GM19035 (cell line): ENCODE results near the gene RIOK2.
"Not testable (repeated sequence)": the region's sequence is repeated elsewhere in the genome, so short reads cannot be mapped to it uniquely, and the experiment has no call there.

Experiments
- ATAC-seq: cut with Tn5 transposase; IDR thresholded peaks from one replicate; pipeline ENCODE4 v1.9.1; 2021; ENCODE audit not compliant: unreplicated experiment

The RIOK2 gene

DNA sequence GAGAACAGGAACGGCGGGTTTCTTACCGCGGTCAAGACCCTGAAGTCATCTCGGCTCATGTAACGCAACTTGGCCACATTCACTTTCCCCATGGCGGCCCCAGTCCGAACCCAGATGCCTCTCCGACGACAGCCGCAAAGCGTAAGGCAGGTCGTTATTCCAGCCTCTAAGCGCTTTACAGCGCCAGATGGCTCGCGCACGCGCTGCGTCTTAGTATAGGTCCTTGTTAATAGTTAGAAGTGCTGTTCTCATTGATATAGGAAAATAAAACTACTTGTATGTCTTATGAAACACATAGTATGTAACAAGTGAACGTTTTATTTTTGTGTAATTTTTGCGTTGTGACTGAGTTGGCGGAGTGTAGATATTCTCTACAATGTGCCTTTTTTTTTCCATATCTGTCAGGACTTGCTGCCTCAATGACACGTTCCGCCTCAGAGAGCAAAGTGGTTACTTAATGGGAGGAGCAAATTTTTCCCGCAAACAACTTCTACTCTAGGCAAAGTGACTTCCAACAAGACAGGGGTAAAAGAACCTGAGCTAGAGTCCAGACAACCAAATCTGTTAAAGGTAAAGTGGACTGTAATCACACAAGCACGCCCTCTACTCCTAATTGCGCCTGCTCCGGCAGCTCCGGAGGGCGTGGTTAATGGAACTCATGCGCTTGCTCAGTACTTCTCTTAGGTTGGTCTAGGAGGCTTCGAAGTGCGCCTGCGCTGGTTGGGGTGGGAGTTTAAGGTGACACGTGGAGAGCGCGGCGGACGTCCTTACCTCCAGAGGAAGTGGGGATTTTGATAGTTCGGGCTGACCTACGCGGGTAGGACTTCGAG is at the start of gene RIOK2:
TSS of gene RIOK2 (minus strand) at position 148 of the 830 bp plus-strand sequence. CDS start at position 92, 56 bp downstream.
- peak; percentile 90 for ATAC-seq

DNA sequence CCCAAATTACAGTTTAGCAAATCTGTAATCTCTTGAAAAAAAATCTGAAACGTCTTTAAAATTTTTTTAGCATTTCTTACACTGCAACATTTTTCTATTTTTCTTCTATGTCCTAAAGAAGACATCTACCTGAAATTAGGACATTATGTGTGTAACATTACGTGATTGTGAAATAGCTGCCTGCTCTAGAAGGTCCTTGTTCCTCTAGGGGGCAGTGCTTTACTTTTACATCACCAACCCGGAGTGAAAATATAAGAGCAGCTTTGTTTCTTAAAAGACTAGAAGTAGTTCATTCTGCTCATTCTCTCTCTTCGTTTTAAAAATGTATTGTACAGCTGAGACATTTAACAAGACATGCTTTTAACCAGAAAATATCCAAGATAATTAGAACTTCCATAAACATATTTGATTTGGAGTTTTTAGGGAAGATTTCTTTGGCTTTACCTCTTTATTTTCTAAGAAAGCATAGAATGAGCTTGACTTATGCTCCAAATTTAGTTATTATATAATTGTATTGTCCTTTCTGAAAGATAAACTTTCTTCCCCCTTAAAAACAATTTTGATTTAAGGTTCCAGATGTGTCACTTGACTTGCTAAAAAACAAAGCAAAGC is 48.1 kb upstream of the RIOK2 start:
- peak; percentile 95 for ATAC-seq

DNA sequence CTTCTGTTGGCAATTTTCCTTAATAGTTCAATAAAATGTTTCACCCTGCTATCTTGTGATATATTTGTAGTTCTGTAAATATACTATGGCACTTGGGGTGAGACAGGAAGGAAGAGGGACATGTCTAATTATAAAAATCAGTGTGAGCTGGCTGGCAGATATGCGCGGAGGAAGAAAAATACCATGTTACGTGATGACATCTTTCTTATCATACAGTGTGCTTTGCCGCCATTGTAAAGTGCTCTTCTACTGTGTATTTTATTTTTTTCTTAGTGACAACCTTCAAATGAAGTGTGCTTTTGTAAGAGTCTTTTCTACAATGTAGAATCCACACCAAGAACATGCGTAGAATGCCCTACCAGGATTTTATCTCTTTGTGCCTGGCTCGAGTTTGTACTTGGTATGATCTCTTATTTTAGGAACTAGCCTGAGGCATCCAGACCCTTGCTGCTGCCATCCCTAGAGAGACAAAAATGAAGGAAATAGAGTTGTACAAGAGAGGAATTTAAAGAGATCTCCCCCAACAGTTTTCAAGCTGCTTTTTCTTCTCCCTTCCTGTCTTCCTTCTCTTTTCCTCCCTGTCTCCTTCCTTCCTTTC is 46.7 kb upstream of the RIOK2 start:
- no peak for ATAC-seq

DNA sequence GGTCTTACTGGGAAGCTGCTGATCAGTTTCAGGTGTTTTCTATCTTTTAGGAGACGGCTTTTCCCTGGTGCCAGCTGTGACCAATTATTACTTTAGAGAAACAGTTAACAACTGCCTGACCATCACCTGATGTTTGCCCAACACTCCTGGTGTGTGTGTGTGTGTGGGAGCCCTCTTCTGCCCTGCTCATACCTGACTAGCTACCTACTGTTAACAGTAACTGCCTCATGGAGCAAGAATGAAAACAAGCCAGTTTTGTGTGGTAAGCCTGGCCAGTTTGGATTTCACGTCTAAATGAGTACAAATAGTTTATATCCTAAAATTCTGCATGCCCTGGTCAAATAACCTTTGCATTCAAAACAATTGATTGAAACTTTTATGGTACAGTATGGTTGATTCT is 46.1 kb upstream of the RIOK2 start:
- ATAC-seq: no peak

DNA sequence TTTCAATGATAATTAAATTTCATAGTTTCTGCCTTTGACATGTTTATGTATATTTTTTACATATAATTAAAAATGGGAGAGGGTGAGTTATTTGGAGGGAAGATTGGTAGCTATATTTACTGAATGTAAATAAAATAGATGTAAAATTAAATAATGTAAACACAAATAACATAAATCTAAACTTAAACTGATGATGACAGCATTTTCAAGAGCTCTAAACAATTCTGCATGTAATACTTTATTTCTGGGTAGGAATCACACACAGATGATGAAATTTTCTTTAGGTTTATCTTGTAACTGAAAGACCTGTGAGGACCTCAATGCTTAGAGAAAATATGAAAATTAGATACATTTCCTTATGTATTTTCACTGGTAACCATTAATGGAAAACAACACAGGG is 42.2 kb upstream of the RIOK2 start:
- ATAC-seq: no peak

DNA sequence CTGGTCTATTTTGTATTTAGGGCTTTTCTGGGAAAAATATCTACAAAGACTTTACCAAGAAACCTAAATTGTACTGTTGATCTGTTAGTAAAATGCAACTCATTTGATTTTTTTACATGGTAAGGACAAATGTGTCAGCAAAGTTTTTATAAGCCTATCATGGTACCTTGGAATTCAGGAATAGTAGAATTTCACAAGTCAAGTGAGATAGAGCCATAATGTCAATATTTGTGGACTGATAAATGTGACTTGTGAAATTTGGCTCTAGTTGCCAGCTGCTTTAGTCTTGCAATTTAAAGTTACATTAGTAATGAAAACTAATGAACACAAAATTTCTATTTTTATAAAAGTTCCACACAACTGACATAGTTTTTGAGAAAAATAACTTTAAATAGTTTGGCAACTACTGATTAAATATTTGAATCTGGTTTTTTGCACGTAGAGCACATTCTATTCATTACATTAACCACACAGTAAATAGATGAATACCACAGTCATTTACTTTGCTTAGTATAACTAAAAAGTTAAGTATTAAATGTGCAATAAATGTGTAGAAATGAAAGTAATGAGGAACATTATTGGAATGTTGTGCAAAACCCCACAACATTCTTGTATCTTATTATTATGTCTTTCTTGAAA is 41.2 kb upstream of the RIOK2 start:
- ATAC-seq: no peak

DNA sequence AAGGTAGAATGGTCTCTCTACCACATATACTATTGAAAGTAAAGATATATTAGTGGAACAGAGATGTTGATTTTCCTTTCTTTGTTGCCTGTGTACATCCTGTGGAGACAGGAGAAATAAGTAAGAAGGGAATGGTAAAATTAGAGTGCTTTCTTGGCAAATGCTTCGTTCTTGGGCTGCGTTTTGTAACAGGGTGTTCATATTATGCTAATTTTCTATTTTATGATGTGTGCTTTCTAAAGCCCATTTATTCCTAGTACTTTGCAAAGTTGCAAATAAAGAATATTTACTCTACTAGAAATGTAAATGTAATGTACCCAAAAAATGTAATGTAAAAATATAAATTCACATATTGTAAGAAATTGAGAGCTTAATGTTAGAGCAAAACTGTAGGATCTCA is 40.5 kb upstream of the RIOK2 start:
- ATAC-seq: no peak

DNA sequence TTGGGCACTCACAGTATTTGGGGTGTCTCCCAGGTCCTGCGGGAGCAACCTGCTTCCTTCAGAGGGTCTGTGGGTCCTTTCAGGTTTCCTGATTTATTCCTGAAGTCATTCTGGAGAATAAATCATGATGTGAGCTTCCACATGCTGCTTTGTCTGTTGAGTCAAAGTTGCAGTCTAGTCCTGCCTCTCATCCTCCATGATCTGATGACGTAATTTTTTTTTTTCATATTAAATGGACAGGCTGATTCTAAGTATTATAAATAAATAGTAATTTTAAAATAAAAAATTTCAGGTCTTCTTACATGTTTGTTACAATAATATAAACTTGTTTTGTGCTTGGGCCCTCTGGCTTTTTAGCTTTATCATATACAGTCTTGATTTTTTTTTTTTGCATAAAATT is 26.3 kb upstream of the RIOK2 start:
- no peak for ATAC-seq

DNA sequence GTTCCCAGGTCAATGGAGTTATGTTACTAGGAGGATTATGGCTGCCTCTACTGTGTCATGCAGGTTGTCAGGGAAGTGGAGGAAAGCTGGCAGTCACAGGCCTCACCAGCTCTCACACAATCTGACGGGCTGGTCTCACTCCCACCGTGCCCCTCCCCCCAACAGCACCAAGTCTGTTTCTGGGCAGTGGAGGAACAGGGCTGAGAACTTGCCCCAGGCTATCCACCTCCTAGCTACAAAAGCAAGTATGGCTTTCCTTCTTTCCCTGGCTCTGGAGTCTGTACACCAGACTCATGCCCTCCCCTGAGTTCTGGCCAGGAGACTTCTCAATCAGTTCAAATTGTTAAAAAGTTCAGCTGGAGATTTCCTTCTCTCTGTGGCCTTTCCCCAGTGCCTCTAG is 25.7 kb upstream of the RIOK2 start:
- ATAC-seq: no peak

DNA sequence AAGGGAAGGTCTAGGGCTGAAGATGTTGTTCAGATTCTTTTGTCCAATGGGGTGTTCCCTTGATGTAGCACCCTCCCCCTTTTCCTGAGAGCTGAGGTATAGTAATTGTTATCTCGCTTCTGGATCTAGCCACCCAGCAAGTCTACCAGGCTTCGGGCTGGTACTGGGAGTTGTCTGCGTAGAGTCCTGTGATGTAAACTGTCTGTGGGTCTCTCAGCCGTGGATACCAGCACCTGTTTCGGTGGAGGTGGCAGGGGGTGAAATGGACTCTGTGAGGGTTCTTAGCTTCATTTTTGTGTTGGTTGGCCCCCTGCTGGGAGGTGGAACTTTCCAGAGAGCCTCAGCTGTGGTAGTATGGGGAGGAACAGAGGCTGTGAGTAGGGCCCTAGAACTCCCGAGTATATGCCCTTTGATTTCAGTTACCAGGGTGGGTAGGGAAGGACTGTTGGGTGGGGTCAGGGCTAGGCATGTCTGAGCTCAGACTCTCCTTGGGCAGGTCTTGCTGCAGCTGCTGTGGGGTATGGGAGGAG is 25.2 kb upstream of the RIOK2 start:
- no peak for ATAC-seq

DNA sequence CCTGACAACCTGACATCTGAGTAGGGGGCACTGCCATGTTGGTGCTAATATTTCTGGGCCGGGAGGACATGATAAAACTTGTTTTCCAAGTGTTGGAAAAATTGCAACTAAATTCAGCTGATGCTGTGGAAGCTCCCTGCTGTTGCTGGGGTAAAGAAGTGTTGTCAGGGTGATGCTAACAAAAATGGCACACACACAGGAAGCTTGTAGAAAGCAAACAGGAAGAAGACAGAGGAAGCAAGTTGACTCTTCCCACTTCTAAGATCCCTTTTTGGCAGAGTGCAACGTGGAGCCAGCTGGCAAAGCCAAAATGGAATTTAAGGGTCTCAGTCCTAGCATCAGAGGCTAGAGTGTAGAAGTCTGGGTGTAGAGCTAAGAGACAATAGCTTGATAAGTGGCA is 11.3 kb upstream of the RIOK2 start:
- no peak for ATAC-seq

DNA sequence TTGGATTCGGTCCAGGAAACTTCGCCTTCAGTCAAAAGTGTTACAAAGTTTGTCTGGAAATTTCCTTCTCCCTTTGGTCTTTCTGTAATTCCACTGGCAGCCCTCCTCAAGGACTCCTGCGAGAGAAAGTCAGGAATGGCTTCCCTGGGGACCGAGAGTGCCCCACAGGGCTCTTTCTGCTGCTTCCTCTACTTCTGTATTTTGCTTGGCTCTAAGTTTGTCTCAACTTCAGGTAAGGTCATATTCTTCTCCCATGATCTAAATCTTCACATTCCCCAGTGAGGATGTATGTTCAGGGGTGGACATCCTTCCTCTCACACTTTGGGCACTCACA is 10.3 kb upstream of the RIOK2 start:
- ATAC-seq: no peak

DNA sequence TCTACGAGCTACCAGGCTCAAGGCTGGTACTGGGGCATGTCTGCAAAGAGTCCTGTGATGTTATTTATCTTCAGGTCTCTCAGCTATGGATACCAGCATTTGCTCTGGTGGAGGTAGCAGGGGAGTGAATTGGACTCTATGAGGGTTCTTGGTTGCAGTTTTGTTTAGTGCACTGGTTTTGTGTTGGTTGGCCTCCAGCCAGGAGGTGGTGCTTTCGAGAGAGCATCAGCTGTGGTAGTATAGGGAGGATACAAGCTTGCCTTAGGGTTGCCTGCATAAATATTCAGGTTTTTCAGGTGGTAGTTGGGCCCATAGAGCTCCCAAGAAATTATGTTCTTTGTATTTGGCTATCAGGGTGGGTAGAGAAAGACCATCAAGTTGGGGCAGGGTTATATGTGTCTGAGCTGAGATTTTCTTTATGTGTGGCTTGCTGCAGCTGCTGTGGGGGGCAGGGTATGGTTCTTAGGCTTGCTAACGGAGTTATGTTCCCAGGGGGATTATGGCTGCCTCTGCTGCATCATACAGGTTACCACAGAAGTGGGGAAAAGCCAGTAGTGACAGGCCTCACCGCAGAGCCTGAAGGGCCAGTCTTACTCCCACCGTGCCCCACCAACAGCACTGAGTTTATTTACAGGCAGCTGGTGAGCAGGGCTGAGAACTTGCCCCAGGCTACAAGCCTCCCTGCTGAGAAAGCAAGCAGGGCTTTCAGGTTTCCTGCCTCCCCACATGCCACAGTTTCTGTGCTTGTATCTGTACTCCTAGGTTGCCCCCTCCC is 9.7 kb upstream of the RIOK2 start:
- peak; percentile 55 for ATAC-seq

DNA sequence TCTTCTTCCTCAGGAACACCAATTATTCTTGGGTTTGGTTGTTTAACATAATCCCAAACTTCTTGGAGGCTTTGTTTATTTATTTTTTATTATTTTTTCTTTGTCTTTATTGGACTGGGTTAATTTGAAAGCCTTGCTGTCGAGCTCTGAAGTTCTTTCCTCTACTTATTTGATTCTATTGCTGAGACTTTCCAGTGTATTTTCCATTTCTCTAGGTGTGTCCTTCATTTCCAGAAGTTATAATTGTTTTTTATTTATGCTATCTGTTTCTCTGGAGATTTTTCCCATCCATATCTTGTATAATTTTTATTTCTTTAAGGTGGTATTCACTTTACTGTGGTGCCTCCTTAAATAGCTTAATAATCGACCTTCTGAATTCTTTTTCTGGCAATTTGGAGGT is 8.8 kb upstream of the RIOK2 start:
- ATAC-seq: no peak

DNA sequence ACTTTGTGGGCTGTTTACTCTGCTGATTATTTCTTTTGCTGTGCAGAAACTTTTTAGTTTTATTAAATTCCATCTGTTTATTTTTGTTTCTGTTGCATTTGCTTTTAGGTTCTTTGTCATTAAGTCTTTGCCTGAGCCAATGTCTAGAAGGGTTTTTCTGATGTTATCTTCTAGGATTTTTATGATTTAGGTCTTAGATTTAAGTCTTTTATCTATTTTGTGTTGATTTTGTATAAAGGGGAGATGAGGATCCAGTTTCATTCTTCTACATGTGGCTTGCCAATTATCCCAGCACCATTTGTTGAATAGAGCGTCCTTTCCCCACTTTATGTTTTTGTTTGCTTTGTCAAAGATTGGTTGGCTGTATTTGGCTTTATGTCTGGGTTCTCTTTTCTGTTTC is 6.5 kb upstream of the RIOK2 start:
- not testable (repeated sequence) for ATAC-seq

DNA sequence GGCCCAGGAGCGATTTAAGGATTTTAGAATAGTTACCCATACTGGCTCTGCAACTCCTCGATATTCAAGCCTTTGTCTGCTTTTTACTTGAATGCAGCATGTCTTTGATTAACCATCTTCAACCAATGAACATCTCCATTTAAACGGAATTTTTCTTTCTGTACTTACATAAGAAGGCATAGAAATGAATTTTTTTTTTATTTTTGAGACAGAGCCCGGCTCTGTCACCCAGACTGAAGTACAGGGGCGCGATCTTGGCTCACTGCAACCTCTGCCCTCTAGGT is 825 bp upstream of the RIOK2 start:
- ATAC-seq: no peak

DNA sequence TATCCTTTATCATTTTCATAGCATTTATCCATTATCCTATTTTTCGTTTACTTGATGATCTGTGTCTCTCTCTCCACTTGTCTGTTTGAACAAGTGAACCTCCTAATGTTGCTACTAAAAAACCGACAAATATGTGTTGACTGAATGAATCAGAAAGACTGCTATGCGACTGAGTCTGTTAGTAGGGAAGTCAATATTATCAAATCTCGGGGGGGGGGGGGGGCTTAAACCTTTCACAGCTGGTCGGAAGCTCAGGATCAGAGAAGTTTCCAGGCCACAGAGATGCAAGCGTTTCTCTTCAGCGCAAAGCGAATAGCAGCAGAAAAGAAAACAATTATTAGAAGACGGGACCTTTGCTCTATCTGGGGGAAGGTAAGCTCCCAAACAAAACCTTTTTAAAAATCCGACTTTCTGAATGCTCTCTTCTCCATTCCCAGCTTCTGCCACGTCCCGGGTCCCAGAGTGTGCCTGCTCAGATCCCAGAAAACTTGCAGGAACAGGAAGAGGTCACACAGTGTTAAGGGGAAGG is 412 bp downstream of the RIOK2 start:
- ATAC-seq: no peak

DNA sequence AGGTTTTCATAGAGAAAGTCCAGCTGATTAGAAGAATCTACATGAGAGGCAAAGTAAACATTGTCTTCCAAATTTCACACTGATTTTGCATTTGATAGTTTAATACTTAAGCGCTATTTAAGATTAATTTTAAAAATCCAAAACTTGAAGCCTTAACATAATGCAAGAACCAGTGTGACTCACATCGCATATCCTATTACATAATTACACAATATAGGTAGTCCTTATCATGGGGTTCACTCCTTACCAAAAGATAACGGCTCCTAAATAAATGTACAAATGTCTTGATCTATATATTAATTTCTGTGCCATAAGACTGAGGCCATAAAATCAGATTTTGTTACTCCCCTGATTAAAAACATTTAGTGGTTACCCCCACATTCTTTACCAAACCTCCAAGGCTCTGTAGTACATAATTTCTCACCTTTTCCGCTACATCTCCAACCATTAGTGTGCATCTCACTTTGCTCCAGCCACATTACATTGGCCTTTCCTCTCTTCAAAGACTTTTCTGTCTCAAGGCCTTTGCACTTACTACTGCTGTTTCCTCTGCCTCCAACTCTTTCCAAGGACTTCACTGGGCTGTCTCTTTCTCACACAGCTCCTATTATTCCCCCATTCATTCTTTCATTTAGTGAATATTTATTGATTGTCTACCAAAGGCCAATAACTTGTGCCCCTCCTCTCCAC is 1.0 kb downstream of the RIOK2 start:
- ATAC-seq: no peak

DNA sequence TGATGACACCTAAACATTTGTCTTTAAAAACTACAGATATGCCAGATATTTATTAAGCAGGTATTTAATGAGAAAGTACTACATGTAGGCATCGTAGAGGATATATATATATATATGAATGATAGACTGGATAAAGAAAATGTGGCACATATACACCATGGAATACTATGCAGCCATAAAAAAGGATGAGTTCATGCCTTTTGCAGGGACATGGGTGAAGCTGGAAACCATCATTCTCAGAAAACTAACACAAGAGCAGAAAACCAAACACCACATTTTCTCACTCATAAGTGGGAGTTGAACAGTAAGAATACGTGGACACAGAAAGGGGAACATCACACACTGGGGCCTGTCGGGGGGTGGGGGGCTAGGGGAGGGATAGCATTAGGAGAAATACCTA is 3.6 kb downstream of the RIOK2 start:
- ATAC-seq: not testable (repeated sequence)

DNA sequence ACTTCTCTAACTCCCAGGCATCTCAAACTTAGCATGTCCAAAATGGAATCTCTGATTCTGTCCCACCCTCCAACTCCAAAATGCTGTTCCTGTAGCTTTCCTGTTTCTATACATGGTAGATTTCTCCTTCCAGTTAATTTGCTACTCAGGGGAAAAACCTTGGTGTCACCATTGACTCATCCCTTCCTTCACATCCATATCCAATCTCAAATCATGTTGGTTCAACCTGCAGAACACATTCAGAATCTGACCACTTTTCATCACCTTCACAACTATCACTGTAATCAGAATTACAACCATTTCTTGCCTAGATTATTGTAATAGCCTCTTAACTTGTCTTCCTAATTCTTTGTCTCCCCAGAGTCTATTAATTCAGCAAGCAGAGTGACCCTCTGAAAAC is 10.8 kb downstream of the RIOK2 start:
- ATAC-seq: no peak
